Breast epithelium (tissue), 4 donors: ENCODE measurements around the gene DET1. TPM values are rescaled to one million over a fixed set of nuclear protein-coding genes. Genes with fewer than 3 reads are reported as not detected.

Source experiments
- DNase-seq, 2 donors: peaks; one replicate each; pipeline ENCODE4 v3.0.0-alpha.2; 2019; ENCODE audit warnings: low spot score in 2 of 2
- H3K27ac ChIP-seq, 2 donors: fragments of 200-600 bp; sonication (generic) in 1 of 2; one replicate each; pipeline ENCODE4 v1.5.1; 2016 to 2019; ENCODE audit warnings: mild to moderate bottlenecking in 1 of 2
- H3K27me3 ChIP-seq, 2 donors: fragments of 200-600 bp; sonication (generic) in 1 of 2; one replicate each; pipeline versions ENCODE4 v1.5.1 to v1.6.0; 2017 to 2019; ENCODE audit warnings: control low read depth in 1 of 2, mild to moderate bottlenecking in 1 of 2
- H3K36me3 ChIP-seq: fragments of 200-600 bp; one replicate; pipeline ENCODE4 v1.5.1; 2019
- H3K4me1 ChIP-seq, 2 donors: fragments of 200-600 bp; sonication (generic); one replicate each; pipeline ENCODE4 v1.5.1; 2016 to 2019; ENCODE audit warnings: control low read depth in 1 of 2
- H3K4me3 ChIP-seq, 3 donors: fragments of 200-600 bp; sonication (generic); 1 replicate in 2 of 3; 2 replicates in 1 of 3; pipeline ENCODE4 v1.5.1; 2016 to 2019; ENCODE audit warnings: mild to moderate bottlenecking in 3 of 3, moderate library complexity in 2 of 3
- H3K9me3 ChIP-seq, 2 donors: fragments of 200-600 bp; sonication (generic) in 1 of 2; one replicate each; pipeline ENCODE4 v1.5.1; 2016 to 2019; ENCODE audit warnings: control low read depth in 1 of 2
- CTCF ChIP-seq, 3 donors: fragments of 450-650 bp; IDR thresholded peaks; one replicate each; pipeline ENCODE4 v1.5.1; 2016 to 2017; ENCODE audit warnings: antibody characterized with exemption in 3 of 3, mild to moderate bottlenecking in 3 of 3, moderate library complexity in 3 of 3
- POLR2A ChIP-seq: fragments of 450-650 bp; IDR thresholded peaks from one replicate; pipeline ENCODE4 v1.6.1; 2016; ENCODE audit warnings: antibody characterized with exemption, mild to moderate bottlenecking, moderate library complexity
- POLR2AphosphoS5 ChIP-seq, 3 donors: sonication (generic); formaldehyde crosslinking; IDR thresholded peaks; one replicate each; pipeline ENCODE4 v1.6.1; 2017; ENCODE audit warnings: antibody characterized with exemption in 3 of 3
- intact Hi-C: fragments of 100-400 bp; cut with DNase I; formaldehyde crosslinking; loops from one replicate; pipeline ENCODE4 v1.15.1; 2023; ENCODE audit warnings: low total_unique reads
- total RNA-seq, 3 donors: library from RNA; depleted of rRNA; stranded (reverse); fragments of >200 nt; gene quantifications; one replicate each; pipeline ENCODE4 v1.1.0, GENCODE V29; 2016

DET1 gene
- total RNA-seq, 3 donors from 2014 or later = 7.2 to 19.6 (median 12.1) TPM

DNA sequence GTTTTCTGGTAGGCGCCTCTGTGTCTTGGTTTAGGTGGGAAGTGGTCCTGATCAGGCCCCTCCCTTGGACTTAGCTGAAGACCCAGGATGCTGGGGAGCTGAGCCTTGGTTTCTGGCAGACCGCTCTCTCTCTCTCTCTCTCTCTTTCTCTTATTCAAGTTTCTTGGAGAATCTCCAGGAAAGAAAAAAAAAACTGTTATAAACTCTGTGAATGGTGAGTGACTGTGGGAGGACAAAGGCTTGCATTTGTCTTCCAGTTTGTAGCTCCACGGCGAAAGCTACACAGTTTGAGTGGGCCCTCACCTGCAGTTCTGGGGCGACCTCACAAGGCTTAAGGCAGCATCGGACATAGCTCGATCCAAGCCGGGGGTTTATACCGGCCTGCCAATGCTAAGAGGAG lies 7.5 kb downstream of the DET1 start:
- Histone ChIP-seq H3K4me1 (no peaks in the 10 kb centered on the region), H3K9me3 (no peaks in the 10 kb centered on the region), H3K36me3 (no peaks in the 10 kb centered on the region), H3K27ac (no peak overlapping the region), H3K4me3 (no peak overlapping the region), H3K27me3 (no peaks in the 10 kb centered on the region)
- no peak for DNase-seq
- intact Hi-C loops = no loop called here
- no peak for TF ChIP-seq POLR2AphosphoS5 (IDR thresholded peaks at IDR 0.05)
- TF ChIP-seq POLR2A = no peak
- TF ChIP-seq CTCF (IDR thresholded peaks at IDR 0.05) = no peak

DNA sequence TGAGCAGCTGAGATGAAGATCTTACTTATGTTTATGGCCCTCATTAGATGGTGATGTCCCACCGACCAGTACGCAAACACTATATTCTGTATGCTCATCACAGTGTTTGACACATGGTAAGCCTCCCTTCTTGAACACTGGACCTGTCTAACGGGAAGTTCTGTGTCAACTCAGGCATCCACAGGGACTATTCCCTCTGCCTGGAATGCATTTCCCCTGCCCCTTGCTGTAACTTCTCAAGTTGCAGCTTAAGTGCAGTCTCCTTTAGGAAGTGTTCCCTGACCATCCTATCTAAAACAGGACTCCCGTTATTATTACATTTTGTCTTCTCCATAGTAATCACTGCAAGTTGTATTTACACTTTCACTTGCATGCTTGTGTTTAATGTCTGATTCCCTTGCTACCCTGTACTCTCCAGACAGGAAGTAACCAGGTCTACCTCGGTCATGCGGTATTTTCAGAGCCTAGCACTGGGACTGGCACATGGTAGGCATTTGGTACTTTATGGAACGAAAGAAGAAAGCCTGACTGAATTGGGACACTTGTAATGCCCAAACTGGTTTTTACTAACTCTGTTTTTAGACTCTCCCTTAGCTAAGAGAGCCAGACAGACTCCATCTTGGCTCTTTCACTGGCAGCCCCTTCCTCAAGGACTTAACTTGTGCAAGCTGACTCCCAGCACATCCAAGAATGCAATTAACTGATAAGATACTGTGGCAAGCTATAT lies 8.7 kb downstream of the DET1 start:
- intact Hi-C loops = no loop called here
- Histone ChIP-seq H3K36me3 (no peaks in the 10 kb centered on the region), H3K27me3 (no peaks in the 10 kb centered on the region), H3K4me3 (no peak overlapping the region), H3K4me1 (no peaks in the 10 kb centered on the region), H3K9me3 (no peaks in the 10 kb centered on the region), H3K27ac (no peak overlapping the region)
- TF ChIP-seq POLR2A (no peak), CTCF (IDR thresholded peaks at IDR 0.05) (no peak), POLR2AphosphoS5 (IDR thresholded peaks at IDR 0.05) (no peak)
- DNase-seq = no peak

- DNase-seq = no peak
- H3K27me3 ChIP-seq = no peaks in the 10 kb centered on the region
- intact Hi-C loops = no loop called here
- TF ChIP-seq POLR2A (no peak), POLR2AphosphoS5 (IDR thresholded peaks at IDR 0.05) (no peak), CTCF (IDR thresholded peaks at IDR 0.05) (no peak)
- H3K27ac ChIP-seq = no peak overlapping the region
- no peaks in the 10 kb centered on the region for H3K36me3 ChIP-seq
- no peak overlapping the region for H3K4me3 ChIP-seq
- H3K9me3 ChIP-seq = no peaks in the 10 kb centered on the region
- H3K4me1 ChIP-seq = no peaks in the 10 kb centered on the region
Observed at GRCh38 chr15:88535607-88536313, 10.7 kb downstream of the DET1 start.

- Histone ChIP-seq H3K4me3 (no peak overlapping the region), H3K27me3 (no peaks in the 10 kb centered on the region), H3K4me1 (no peaks in the 10 kb centered on the region), H3K27ac (no peak overlapping the region), H3K9me3 (no peaks in the 10 kb centered on the region), H3K36me3 (no peaks in the 10 kb centered on the region)
- intact Hi-C loops = no loop called here
- TF ChIP-seq POLR2AphosphoS5 (IDR thresholded peaks at IDR 0.05) = no peak
- no peak for TF ChIP-seq CTCF (IDR thresholded peaks at IDR 0.05)
- TF ChIP-seq POLR2A = no peak
- no peak for DNase-seq
Observed at GRCh38 chr15:88535100-88535499, 11.4 kb downstream of the DET1 start.

GRCh38 chr15:88533376-88533775 lies 13.1 kb downstream of the DET1 start:
- H3K4me1 ChIP-seq = no peaks in the 10 kb centered on the region

More at GRCh38 chr15:88533376-88533775, 13.1 kb downstream of the DET1 start:
- Histone ChIP-seq H3K4me3 (no peak overlapping the region), H3K9me3 (no peaks in the 10 kb centered on the region), H3K27ac (no peak overlapping the region), H3K36me3 (no peaks in the 10 kb centered on the region), H3K27me3 (no peaks in the 10 kb centered on the region)
- TF ChIP-seq POLR2AphosphoS5 (IDR thresholded peaks at IDR 0.05) = no peak
- no peak for TF ChIP-seq CTCF (IDR thresholded peaks at IDR 0.05)
- no peak for TF ChIP-seq POLR2A
- DNase-seq = no peak
- intact Hi-C loops = no loop called here
